T-helper 22 cell (primary cell): ENCODE data around the gene SGMS2.

Experiments
- DNase-seq: peaks from one replicate; pipeline ENCODE4 v3.0.0-alpha.2; 2020; ENCODE audit warnings: low read depth

Gene SGMS2

GRCh38 chr4:107824350-107825071 lies at the start of gene SGMS2:
Gene SGMS2 (plus strand): TSS chr4:107824932. CDS start chr4:107895554, 70,622 bp downstream.
- DNase-seq: no peak

GRCh38 chr4:107777890-107778289 lies 46.8 kb upstream of the SGMS2 start:
- DNase-seq: no peak

GRCh38 chr4:107778784-107779530 lies 45.8 kb upstream of the SGMS2 start:
- no peak for DNase-seq

- no peak for DNase-seq
These were observed 44.1 kb upstream of the SGMS2 start for GRCh38 chr4:107780665-107781064.

GRCh38 chr4:107791902-107792301 lies 32.8 kb upstream of the SGMS2 start:
- DNase-seq: no peak

GRCh38 chr4:107792711-107793110 lies 32.0 kb upstream of the SGMS2 start:
- no peak for DNase-seq

- DNase-seq: no peak
These were observed 30.7 kb upstream of the SGMS2 start for GRCh38 chr4:107793996-107794395.

GRCh38 chr4:107799669-107800450 lies 24.9 kb upstream of the SGMS2 start:
- no peak for DNase-seq

GRCh38 chr4:107800706-107801105 lies 24.0 kb upstream of the SGMS2 start:
- DNase-seq: no peak

- no peak for DNase-seq
These were observed 22.9 kb upstream of the SGMS2 start for GRCh38 chr4:107801766-107802211.

GRCh38 chr4:107804956-107805355 lies 19.8 kb upstream of the SGMS2 start:
- DNase-seq: no peak

GRCh38 chr4:107806196-107806595 lies 18.5 kb upstream of the SGMS2 start:
- no peak for DNase-seq

- no peak for DNase-seq
These were observed 16.2 kb upstream of the SGMS2 start for GRCh38 chr4:107808572-107808971.

- DNase-seq: no peak
These were observed 15.5 kb upstream of the SGMS2 start for GRCh38 chr4:107809210-107809609.

- no peak for DNase-seq
These were observed 10.0 kb upstream of the SGMS2 start for GRCh38 chr4:107814758-107815157.

GRCh38 chr4:107815158-107815557 lies 9.6 kb upstream of the SGMS2 start:
- DNase-seq: no peak

GRCh38 chr4:107818301-107818910 lies 6.3 kb upstream of the SGMS2 start:
- DNase-seq: no peak

- DNase-seq: no peak
These were observed 822 bp upstream of the SGMS2 start for GRCh38 chr4:107823870-107824349.

- no peak for DNase-seq
These were observed 516 bp downstream of the SGMS2 start for GRCh38 chr4:107825072-107825824.

GRCh38 chr4:107826421-107826980 lies 1.8 kb downstream of the SGMS2 start:
- DNase-seq: no peak
